Activated CD4-positive, CD25-positive, alpha-beta regulatory T cell treated with anti-CD3 and anti-CD28 coated beads, Interleukin-2, amount 50 U/mL, for 16 hours (primary cell): ENCODE data around the gene MAP6D1.

Source experiments
- DNase-seq: peaks from one replicate; pipeline ENCODE4 v3.0.0-alpha.2; 2020; ENCODE audit warnings: low read depth, low spot score

MAP6D1 gene

DNA sequence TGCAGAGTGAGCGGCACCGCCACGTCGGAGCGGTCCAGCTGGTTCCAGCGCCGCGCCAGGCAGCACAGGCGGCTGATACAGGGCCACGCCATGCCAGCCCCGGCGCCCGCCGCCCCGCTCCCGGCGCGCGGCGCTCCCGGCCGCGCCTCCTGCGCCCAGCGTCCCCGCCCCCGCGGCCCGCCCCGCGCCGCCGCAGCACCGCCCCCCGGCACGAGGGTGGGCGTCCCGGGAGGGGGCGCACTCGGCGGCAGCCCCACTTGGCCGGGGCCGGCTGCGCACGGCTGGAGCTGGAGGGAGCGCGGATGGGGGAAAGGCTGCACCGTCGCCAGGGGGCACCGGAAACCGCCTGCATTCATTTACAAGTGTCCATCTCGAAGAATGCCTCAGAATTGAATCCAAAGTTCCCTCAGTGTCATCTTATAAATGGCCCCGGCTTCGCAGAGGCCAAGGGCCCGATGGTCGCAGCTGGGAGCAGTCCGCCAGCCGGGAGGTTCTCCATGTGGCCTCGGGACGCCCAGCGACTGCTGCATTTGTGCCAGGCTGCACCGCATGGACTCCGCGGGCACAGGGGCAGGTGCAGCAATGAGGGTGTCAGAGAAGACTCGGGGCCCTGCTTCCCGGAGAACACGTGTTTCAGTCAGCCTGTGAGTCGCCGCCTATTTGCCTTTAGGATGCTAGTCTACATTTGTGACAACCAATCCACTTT, at the start of gene MAP6D1:
TSS of gene MAP6D1 (minus strand) at position 122 of the 706 bp plus-strand sequence. CDS start at position 92, 30 bp downstream.
- DNase-seq = no peak

DNA sequence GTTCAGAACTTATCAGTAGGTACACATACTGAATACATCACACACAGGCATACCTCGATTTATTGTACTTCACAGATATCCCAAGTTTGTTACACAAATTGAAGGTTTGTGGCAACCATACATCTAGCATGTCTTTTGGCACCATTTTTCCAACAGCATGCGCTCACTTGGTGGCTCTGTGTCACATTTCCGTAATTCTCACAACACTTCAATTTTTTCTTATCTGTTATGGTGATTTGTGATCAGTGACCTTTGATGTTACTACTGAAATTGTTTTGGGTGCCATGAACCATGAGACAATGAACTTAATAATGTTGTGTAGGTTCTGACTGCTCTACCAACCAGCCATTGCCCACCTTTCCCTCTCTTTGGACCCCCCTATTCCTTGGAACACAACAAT, 48.5 kb upstream of the MAP6D1 start:
- no peak for DNase-seq

DNA sequence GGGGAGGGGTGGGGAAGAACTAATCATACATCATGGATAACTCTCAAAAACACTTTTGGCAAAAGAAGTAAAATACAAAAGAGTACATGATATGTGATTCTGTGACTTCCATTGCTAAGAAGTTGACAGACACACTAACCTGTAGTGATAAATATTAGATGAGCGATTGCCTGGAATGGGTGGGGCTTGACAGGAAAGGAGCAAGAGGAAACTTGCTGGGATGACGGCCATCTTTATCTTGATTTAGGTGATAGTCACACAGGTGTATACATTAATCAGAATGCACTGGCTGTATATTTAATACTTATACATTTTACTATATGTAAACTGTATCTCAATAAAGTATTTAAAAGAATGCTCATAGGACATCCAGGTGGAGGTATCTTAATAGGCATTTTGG, 46.2 kb upstream of the MAP6D1 start:
- no peak for DNase-seq

DNA sequence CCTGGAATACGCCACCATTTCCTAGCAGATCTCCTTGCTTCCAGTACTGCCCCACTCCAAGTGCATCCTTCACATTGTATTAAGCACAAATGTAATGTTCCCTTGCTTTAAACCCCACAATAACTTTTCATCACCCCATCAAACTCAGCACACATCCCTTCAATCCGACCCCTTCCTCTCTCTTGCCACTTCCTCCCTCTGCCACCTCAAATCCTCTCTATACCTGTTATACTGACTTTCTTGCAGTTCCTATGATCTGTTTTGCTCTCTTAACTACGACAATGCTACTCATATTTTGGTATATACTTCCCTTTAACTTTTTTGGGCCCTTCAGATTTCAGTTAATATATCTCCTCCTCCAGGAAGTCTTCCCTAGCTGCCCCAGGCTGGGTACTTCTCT, 45.2 kb upstream of the MAP6D1 start:
- DNase-seq = no peak

DNA sequence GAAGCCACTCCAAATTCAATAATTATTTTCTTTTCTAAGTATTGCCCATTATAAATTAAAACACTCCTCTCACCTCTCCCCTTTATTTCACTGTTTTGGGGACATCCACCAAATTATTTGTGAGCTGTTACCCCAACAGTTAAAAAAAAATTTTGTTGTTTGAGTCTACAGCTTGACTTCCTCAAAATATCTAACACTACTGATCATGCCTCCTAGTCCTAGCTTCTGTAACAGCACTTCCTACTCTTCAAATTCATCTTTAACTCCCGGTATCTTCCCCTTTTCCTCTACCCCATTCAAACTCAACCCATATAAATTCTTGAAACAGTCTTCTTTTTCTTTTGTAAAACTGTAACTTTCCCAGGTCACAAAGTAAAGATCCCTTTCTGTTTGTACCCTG, 43.4 kb upstream of the MAP6D1 start:
- DNase-seq = no peak

DNA sequence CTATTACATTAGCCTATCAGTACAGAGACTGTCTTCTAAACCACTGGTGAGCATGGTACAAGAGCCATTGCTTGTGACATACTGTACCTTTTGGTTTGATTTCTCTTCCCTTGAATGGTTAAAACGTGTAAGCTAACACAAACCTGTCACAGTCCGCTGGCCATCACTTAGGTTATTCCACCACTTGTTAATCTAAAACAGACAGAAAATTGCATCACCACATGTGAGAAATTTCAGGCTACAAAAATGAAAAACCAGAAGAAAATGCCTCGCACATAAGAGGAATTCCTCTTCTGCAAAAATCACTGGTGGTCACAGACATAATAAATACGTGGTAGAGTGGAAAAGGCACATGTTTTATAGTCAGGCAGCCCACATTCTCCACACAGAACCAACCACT, 37.2 kb upstream of the MAP6D1 start:
- DNase-seq = no peak

DNA sequence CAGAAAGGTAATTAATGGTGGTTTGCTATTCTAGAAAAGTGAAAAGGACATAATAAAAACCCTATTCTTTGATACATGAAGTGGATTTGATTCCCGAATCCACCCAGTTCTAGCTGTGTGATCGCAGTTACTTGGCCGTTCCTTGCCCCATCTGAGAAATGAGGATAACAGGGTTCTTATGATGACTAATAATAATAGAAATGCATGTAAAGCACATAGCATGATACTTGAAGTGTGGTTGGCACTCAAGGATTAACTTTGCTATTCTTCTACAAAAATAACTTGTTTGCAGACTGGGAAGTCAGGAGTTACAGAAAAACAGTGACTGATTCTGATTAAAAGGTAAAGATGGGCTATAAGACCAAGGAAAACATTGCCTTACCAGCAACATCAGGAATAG, 32.5 kb upstream of the MAP6D1 start:
- no peak for DNase-seq

DNA sequence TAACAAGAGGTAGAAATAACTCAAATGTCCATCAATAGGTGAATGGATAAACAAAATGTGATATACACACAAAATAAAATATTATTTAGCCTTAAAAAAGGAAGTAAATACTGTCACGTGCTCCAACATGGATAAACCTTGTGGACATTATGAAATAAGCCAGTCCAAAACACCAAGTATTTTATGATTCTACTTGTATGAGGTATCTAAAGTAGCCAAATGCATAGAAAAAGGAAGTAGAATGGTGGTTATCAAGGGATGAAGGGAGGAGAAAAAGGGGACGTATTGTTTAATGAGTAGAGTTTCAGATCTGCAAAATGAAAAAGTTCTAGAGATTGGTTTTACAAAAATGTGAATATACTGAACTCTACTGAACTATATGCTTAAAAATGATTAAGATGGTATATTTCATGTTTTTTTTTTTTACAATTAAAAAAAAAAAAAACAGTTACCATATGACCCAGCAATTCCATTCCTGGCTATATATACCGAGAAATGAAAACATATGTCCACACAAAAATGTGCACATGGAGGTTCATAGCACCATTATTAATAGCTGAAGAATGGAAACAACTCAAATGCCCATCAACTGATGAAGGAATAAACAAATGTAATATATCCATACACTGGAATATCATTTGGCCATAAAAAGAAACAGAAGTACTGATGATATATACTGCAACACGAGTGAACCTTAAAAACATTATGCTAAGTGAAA, 29.1 kb upstream of the MAP6D1 start:
- DNase-seq = no peak

DNA sequence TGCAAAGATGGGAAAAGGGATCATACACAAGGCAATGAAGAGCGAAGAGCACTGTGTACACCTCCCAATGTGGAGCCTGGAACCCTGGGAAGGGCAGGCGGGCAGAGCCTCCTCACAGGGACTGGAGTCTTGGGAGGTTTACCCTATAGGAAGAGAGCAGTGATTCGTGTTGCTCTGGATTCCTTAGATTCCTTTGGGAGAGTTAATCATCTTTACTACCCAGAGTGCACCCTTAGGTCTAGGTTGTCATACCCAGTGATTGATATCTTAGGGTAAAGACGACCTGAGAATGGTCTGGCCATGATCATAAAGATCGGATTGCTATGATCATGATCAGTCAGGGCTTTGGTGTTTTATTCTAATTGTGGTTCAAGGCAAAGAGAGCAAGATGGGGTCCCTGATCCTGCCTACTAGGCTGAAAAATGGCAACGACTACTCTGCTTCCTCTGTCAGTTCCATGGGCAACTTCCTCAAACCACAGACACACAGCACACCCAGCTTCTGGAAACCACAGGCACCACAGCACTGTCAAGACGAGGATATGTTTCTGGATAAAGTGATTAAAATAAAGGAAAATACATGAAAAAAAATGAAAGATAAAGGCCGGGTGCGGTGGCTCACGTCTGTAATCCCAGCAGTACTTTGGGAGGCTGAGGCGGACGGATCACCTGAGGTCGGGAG, 20.4 kb upstream of the MAP6D1 start:
- DNase-seq = no peak

DNA sequence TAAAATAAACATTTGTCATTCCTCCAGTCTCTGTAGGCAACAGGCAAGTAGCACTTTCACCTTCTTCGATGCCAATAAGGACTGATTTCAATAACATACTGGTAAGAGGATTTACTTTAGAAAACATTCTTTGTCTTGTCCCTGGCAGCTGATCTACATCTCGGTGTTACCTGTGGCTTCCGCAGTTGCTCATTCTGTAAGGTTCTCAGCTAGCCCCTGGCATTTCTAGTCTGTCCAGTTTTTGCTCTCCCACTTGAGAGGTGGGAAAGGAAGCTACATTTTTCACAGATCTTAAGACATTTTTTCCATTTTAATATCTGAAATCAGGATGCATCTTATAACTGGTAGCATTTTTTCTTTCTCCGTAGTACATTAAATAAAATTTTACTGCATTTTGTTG, 19.7 kb upstream of the MAP6D1 start:
- DNase-seq = no peak

DNA sequence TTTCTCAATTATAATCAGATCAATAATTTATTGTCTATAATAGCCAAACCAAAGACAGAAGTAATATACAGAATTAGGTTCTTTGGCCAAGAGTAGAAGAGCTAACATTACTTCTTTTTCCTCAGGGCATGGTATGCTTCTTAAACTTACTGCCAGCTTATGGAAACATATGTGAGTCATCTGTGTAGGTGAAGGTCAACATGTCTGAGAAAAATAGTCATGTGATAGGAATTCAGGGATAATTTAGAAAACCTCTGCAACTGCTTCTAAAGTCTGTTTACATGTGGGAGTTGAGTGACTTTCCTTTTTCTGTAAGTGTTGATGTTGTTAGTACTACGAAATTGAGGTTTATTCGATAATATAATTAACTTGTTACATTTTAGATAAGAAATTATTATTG, 19.2 kb upstream of the MAP6D1 start:
- no peak for DNase-seq

DNA sequence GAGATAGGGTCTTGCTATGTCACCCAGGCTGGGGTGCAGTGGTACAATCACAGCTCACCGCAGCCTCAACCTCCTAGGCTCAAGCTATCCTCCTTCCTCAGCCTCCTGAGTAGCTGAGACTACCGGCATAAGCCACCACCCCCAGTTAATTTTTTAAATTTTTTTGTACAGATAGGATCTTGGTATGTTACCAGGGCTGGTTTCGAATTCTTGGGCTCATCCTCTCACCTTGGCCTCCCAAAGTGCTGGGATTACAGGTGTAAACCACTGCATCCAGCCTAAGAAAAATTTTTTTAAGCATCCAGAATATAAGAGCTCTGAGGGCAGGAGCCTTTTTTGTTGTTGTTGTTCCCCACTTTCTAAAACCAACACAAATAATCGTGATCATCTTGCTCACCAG, 14.4 kb upstream of the MAP6D1 start:
- no peak for DNase-seq

DNA sequence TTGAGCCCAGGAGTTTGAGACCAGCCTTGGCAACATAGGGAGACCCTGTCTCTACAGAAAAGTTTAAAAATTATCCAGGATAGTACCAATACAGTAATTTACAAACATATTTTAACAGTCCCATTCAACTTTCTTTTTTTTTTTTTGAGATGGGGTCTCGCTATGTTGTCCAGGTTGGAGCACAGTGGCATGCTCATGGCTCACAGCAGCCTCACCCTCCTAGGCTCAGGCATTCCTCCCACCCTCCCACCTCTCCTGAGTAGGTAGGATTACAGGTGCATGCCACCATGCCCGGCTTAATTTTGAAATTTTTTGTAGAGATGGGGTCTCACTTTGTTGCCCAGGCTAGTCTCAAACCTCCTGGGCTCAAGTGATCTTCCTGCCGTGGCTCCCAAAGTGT, 12.5 kb upstream of the MAP6D1 start:
- no peak for DNase-seq

DNA sequence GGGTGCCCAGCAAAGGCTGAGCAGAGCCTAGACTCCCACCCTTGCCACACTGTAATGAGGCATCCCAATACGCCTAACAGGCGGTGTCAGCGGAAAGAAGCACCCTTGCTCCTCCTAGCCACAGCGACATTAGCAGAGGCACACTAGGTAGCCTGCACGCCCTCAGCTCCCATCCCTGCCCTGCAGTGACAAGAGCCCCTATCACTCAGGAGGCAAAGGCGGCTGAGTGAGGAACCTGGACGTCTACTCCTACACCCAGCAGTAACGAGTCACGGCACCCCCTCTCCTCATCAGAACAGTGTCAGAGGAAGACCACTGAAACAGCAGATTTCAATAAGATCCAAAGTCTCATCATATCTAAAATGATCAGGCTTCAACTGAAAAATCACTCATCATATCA, 12.0 kb upstream of the MAP6D1 start:
- DNase-seq = no peak

DNA sequence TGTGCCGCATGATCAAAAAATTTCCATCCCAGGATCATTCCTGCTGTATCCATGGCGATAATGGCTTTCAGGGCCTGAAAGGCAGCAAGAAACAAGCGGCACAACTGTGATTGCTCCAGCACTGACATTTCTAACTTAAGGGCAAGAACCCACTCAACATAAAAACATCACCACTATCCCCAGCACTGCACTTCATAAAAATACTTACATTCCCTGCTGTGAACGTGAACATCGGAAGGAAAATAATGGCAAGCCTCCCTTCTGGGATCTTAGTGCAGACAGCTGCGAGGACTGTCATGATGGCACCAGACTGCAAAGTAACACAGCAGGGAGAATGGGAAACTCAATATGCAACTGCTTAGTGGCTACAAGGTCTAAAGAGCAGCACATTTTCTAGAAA, 8.1 kb upstream of the MAP6D1 start:
- DNase-seq = no peak

DNA sequence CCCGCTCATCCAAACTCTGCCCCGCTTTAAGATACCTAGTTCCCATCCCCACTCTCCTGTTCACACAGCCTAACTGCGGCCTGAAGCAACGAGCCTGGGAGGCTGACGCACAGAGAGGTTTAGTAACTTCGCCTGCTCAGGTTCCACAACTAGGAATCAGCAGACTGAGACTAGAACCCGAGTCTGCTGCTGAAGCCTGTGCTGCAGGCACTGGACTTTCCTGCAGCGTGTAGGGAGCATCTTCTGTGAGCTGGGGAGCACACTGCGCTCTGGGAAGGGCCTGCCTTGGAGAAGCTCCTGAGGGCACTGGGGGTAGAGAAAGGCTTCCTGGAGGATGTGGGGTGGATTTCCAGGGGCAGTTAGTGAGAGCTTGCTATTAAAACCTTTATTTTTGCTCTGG, 4.8 kb upstream of the MAP6D1 start:
- no peak for DNase-seq

DNA sequence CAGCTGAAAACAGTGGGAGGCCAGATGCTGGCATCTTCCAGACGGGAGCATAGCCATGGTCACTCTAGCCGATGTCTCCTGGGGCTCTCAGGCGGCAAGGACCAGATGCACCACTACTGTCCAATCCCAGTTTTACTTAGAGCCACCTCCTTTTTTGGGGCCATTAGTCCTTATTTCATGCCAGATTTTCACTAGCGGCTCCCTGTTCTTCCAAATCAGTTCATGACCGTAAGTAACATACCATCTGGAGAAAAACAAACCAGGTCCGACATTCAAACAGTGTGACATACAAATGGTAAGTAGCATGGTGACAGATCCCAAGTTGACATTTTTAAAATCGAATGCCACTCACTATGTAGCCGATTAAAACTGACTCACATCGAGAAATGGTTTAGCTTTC, 4.1 kb upstream of the MAP6D1 start:
- DNase-seq = no peak

DNA sequence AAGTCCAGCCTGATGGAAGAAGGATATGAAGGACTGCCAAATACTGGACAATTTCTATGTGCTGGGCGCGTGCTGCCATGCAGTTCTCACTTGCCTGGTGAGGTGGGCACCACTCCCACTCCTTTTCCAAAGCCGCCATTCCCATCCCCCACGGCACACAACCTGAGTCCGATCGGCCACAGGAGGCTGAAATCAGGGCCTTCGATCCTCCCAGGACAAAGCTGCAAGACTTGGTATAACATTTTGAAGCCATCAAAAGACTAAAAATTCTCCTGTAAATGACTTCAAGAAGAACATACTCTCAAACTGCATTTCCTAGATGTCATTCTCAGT, 3.1 kb upstream of the MAP6D1 start:
- no peak for DNase-seq

DNA sequence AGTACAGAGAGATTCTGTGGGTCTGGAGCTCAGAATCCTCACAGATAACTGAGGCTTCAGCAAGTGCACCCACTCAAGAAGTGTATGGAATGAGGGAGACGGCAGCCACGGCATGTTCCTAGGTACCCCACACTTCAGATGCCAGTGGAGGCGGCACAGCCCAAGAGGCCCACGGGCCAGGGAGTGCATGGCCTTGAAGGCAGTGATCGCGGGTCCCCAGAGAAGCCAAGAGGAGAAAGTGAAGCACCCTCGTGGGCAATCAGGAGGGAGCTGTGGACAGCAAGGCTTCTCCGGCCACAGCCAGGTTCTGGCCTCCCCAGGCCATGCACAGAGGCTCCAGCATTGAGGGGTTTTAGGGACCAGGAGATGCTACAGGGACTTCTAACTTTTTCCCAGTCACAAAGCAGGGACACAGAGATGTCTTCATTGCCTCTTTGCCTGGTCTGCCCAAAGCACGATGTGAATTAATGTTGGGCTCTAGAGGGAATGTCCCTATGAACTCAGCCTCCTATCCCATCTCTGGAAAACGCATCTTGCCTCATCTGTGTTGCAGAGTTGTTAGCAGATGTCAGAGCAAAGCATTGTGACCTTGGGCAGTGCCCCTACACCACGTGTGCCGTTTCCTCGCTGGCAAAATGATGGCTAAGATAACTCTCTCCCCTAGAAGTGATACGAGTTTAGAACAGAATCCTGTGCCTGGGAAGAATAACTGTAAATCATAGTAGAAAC, 2.6 kb upstream of the MAP6D1 start:
- DNase-seq = no peak

DNA sequence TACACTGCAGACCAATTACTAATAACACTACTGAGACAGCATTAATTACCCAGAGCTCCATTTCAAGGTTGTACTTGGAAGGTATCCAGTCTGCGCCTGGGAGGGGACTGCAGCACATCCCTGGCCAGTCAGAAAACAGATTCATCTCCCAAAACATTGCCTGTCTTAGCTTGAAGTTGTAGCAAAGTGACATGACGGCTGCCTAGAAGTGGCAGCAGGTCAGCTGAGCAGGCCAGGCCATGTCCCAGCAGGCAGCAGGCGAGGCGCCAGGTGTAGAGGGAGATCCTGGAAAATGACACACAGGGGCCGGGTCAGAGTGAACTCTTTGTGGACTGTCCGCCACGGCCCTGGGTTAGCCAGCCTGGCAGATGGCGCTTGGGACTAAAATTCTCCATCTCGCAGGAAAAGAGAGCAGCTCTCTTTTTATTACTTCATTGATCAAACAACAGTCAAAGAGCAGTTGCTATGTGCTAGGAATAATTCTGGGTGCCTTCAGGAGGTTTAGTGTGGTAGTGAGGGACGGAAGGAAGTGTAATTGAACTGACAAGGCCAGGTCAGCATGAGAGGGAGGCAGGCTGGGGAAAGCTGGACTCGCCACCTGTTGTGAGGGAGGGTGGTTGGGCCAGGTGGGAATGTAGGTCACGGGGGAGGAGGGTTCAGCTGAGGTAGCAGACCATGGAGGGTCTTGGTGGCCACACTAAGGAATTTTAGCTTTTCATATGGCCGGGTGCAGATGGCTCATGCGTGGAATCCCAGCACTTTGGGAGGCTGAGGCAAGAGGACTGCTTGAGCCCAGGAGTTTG, 1.3 kb upstream of the MAP6D1 start:
- no peak for DNase-seq

DNA sequence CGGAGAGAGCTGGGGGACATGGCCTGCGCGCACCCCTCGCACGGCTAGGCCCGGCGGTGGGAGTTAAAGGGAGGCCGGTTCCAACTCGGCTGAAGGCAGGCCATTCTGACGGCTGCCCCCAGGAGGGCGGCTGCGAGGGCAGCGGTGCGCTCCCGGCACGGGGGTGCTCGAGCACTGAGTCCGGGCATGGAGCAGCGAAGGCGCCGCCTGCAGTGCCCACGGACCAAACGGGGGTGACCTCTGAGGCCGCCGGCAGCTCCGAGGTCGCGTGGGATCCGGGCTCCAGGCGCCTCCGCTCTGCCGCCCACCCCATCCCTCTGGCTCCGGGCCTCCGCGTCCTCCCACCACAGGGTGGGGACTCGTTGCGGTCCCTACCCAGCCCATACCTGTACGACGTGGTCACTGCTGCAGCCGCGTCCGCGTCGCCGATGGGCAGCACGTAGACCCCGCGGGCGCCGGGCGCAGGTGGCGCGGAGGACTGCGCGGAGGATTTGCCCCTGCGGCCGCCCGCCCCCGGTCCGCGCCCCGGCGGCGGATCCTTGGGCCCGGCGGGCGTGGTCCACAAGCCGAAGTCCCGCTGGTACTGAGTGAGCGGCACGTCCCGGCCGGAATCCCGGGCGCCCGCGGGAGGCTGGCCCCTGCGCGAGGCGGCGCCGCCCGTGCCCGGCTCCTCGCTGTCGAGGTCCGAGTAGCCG, 469 bp downstream of the MAP6D1 start:
- DNase-seq = no peak
